ENCODE measurements around the gene SSBP3.
"Not testable (repeated sequence)": the region's sequence is repeated elsewhere in the genome, so short reads cannot be mapped to it uniquely, and the experiment has no call there.

Gene SSBP3

GRCh38 chr1:54221113-54221834, 184.9 kb downstream of the SSBP3 start:
- no peak for DNase-seq (ENCODE audit: low spot score)

- DNase-seq (ENCODE audit: low spot score) = peak; percentile 64
These were observed 186.0 kb downstream of the SSBP3 start for GRCh38 chr1:54220004-54220811.

GRCh38 chr1:54219688-54220003, 186.5 kb downstream of the SSBP3 start:
- no peak for DNase-seq (ENCODE audit: low spot score)

- no peak for DNase-seq (ENCODE audit: low spot score)
These were observed 187.1 kb downstream of the SSBP3 start for GRCh38 chr1:54218883-54219687.

- no peak for DNase-seq (ENCODE audit: low spot score)
These were observed 190.7 kb downstream of the SSBP3 start for GRCh38 chr1:54215523-54215922.

GRCh38 chr1:54212872-54213271, 193.3 kb downstream of the SSBP3 start:
- DNase-seq (ENCODE audit: low spot score) = no peak

GRCh38 chr1:54207896-54208295, 198.3 kb downstream of the SSBP3 start:
- not testable (repeated sequence) for DNase-seq (ENCODE audit: low spot score)

- DNase-seq (ENCODE audit: low spot score) = no peak
These were observed 198.9 kb downstream of the SSBP3 start for GRCh38 chr1:54207287-54207686.

GRCh38 chr1:54204199-54204598, 202.0 kb downstream of the SSBP3 start:
- no peak for DNase-seq (ENCODE audit: low spot score)

GRCh38 chr1:54200519-54200997, 205.6 kb downstream of the SSBP3 start:
- DNase-seq (ENCODE audit: low spot score) = peak; percentile 17

GRCh38 chr1:54199765-54200518, 206.3 kb downstream of the SSBP3 start, which contains the start of the genes CYB5RL and MRPL37:
CYB5RL (minus strand) TSS chr1:54200030; CDS start chr1:54195616, 4,414 bp downstream.
MRPL37 (plus strand) TSS chr1:54200167; CDS start chr1:54200244, 77 bp downstream.
- DNase-seq (ENCODE audit: low spot score) = peak; percentile 98

- DNase-seq (ENCODE audit: low spot score) = peak; percentile 5
These were observed 206.9 kb downstream of the SSBP3 start for GRCh38 chr1:54199151-54199764.

GRCh38 chr1:54193453-54193852, 212.7 kb downstream of the SSBP3 start:
- no peak for DNase-seq (ENCODE audit: low spot score)

GRCh38 chr1:54191525-54191924, 214.7 kb downstream of the SSBP3 start:
- DNase-seq (ENCODE audit: low spot score) = no peak

GRCh38 chr1:54190526-54190925, 215.7 kb downstream of the SSBP3 start:
- DNase-seq (ENCODE audit: low spot score) = no peak

- no peak for DNase-seq (ENCODE audit: low spot score)
These were observed 217.9 kb downstream of the SSBP3 start for GRCh38 chr1:54188291-54188690.

GRCh38 chr1:54186056-54186455, 220.1 kb downstream of the SSBP3 start:
- no peak for DNase-seq (ENCODE audit: low spot score)

GRCh38 chr1:54180701-54181360, 225.4 kb downstream of the SSBP3 start:
- DNase-seq (ENCODE audit: low spot score) = no peak

GRCh38 chr1:54178296-54179070, 227.7 kb downstream of the SSBP3 start:
- DNase-seq (ENCODE audit: low spot score) = no peak

- no peak for DNase-seq (ENCODE audit: low spot score)
These were observed 228.5 kb downstream of the SSBP3 start for GRCh38 chr1:54177726-54178125.

Data from AG08395 (cell line).